Hepatocyte (in vitro differentiated cells): ENCODE data around the gene WDR37. TPM values are rescaled to one million over a fixed set of nuclear protein-coding genes. Genes with fewer than 3 reads are reported as not detected.

ENCODE experiments used
- DNase-seq: peaks from one replicate; pipeline ENCODE4 v3.0.0-alpha.2; 2016; ENCODE audit warnings: low spot score
- H2AFZ ChIP-seq: fragments of 200-600 bp; sonication (generic); 2 replicates; pipeline ENCODE4 v1.6.0; 2016; ENCODE audit warnings: antibody characterized with exemption, mild to moderate bottlenecking
- H3K27ac ChIP-seq: fragments of 200-600 bp; sonication (generic); 2 replicates; pipeline ENCODE4 v1.5.1; 2016; ENCODE audit warnings: mild to moderate bottlenecking
- H3K27me3 ChIP-seq: fragments of 200-600 bp; sonication (generic); 2 replicates; pipeline ENCODE4 v1.6.1; 2016
- H3K36me3 ChIP-seq: fragments of 200-600 bp; sonication (generic); replicated peaks from 2 replicates; pipeline ENCODE4 v1.5.1; 2016; ENCODE audit warnings: low read depth; ENCODE audit not compliant: insufficient read depth
- H3K4me1 ChIP-seq: fragments of 200-600 bp; sonication (generic); 2 replicates; pipeline ENCODE4 v1.5.1; 2016; ENCODE audit warnings: mild to moderate bottlenecking, moderate library complexity; ENCODE audit not compliant: insufficient read depth
- H3K4me2 ChIP-seq: fragments of 200-600 bp; sonication (generic); 2 replicates; pipeline ENCODE4 v1.6.0; 2016
- H3K4me3 ChIP-seq: fragments of 200-600 bp; sonication (generic); 2 replicates; pipeline ENCODE4 v1.5.1; 2016; ENCODE audit warnings: mild to moderate bottlenecking
- H3K79me2 ChIP-seq: fragments of 200-600 bp; sonication (generic); 2 replicates; pipeline ENCODE4 v1.6.0; 2017; ENCODE audit warnings: mild to moderate bottlenecking
- H3K9me2 ChIP-seq: fragments of 200-600 bp; sonication (generic); replicated peaks from 2 replicates; pipeline ENCODE4 v1.6.0; 2017; ENCODE audit warnings: mild to moderate bottlenecking; ENCODE audit not compliant: insufficient read depth
- H3K9me3 ChIP-seq: fragments of 200-600 bp; sonication (generic); 2 replicates; pipeline ENCODE4 v1.5.1; 2016; ENCODE audit warnings: low read depth, mild to moderate bottlenecking
- H4K20me1 ChIP-seq: fragments of 200-600 bp; sonication (generic); 2 replicates; pipeline ENCODE4 v1.6.0; 2016; ENCODE audit warnings: mild to moderate bottlenecking; ENCODE audit not compliant: insufficient read depth, poor library complexity, severe bottlenecking
- CTCF ChIP-seq: fragments of 200-600 bp; sonication (generic); IDR thresholded peaks from 2 replicates; pipeline ENCODE4 v1.5.1; 2016; ENCODE audit warnings: antibody characterized with exemption, mild to moderate bottlenecking; ENCODE audit not compliant: poor library complexity
- EZH2 ChIP-seq: fragments of 200-600 bp; sonication (generic); IDR thresholded peaks from 2 replicates; pipeline ENCODE4 v1.6.1; 2016; ENCODE audit warnings: antibody characterized with exemption, mild to moderate bottlenecking, borderline replicate concordance
- EZH2phosphoT487 ChIP-seq: fragments of 200-600 bp; sonication (generic); IDR thresholded peaks from one replicate; pipeline ENCODE4 v1.6.1; 2018; ENCODE audit warnings: antibody characterized with exemption, mild to moderate bottlenecking, low read depth, moderate library complexity; ENCODE audit not compliant: unreplicated experiment, severe bottlenecking
- WGBS: methylation state at CpG from one replicate; pipeline ENCODE4 v1.1.6; 2016; ENCODE audit warnings: low lambda C conversion rate; ENCODE audit errors: missing lambda C conversion rate; 5-methylcytosine and 5-hydroxymethylcytosine counted together
- polyA plus RNA-seq: library from polyadenylated mRNA; unstranded; fragments of >200 nt; fragmentation: Nextera tagmentation; extraction: Ambion mirVana; gene quantifications from 2 replicates; pipeline ENCODE4 v1.2.1, GENCODE V29; 2016
- total RNA-seq: library from RNA; depleted of rRNA; stranded (reverse); fragments of >200 nt; gene quantifications from 2 replicates; pipeline ENCODE4 v1.2.3, GENCODE V29; 2014

WDR37 gene
- total and polyA plus RNA-seq, 2 experiments from 2014 or later, result 8.6 to 12.3 TPM

GRCh38 chr10:1059902-1060301 lies 3.7 kb downstream of the WDR37 start:
- peaks cover 75% of the 10 kb centered on the region for H3K79me2 ChIP-seq
- TF ChIP-seq EZH2 (no peak), EZH2phosphoT487 (no peak), CTCF (no peak)
- no peaks in the 10 kb centered on the region for H3K36me3 ChIP-seq
- WGBS, result 93% methylated on average over 8 of the region's 8 CpGs
- DNase-seq, result no peak
- H3K9me3 ChIP-seq, result no peaks in the 10 kb centered on the region
- H3K27ac ChIP-seq, result no peak overlapping the region
- no peak overlapping the region for H3K4me3 ChIP-seq
- no peak overlapping the region for H3K4me2 ChIP-seq
- H4K20me1 ChIP-seq, result peaks cover 6% of the 10 kb centered on the region
- H3K27me3 ChIP-seq, result no peaks in the 10 kb centered on the region
- H3K4me1 ChIP-seq, result peaks cover 16% of the 10 kb centered on the region
- no peak overlapping the region for H2AFZ ChIP-seq
- no peaks in the 10 kb centered on the region for H3K9me2 ChIP-seq

GRCh38 chr10:1061930-1062774 lies 6.0 kb downstream of the WDR37 start:
- H3K79me2 ChIP-seq, result peaks cover 59% of the 10 kb centered on the region
- no peak for DNase-seq
- no peak overlapping the region for H3K4me3 ChIP-seq
- H3K27me3 ChIP-seq, result no peaks in the 10 kb centered on the region
- H3K4me2 ChIP-seq, result no peak overlapping the region
- TF ChIP-seq CTCF, result no peak
- TF ChIP-seq EZH2, result no peak
- no peak overlapping the region for H2AFZ ChIP-seq
- WGBS, result 84% methylated on average over 7 of the region's 7 CpGs
- H3K27ac ChIP-seq, result no peak overlapping the region
- no peaks in the 10 kb centered on the region for H3K9me2 ChIP-seq
- no peaks in the 10 kb centered on the region for H4K20me1 ChIP-seq
- no peaks in the 10 kb centered on the region for H3K36me3 ChIP-seq
- no peaks in the 10 kb centered on the region for H3K9me3 ChIP-seq
- peaks cover 9% of the 10 kb centered on the region for H3K4me1 ChIP-seq

GRCh38 chr10:1063232-1063865 lies 7.2 kb downstream of the WDR37 start:
- no peaks in the 10 kb centered on the region for H3K4me1 ChIP-seq
- DNase-seq, result no peak
- H3K27me3 ChIP-seq, result no peaks in the 10 kb centered on the region
- H3K9me3 ChIP-seq, result no peaks in the 10 kb centered on the region
- H3K4me2 ChIP-seq, result no peak overlapping the region
- no peak overlapping the region for H3K27ac ChIP-seq
- no peak overlapping the region for H3K4me3 ChIP-seq
- no peak overlapping the region for H2AFZ ChIP-seq
- TF ChIP-seq EZH2phosphoT487 (no peak), EZH2 (no peak), CTCF (no peak)
- peaks cover 47% of the 10 kb centered on the region for H3K79me2 ChIP-seq
- WGBS, result 97% methylated on average over 7 of the region's 7 CpGs
- no peaks in the 10 kb centered on the region for H4K20me1 ChIP-seq
- H3K9me2 ChIP-seq, result no peaks in the 10 kb centered on the region
- no peaks in the 10 kb centered on the region for H3K36me3 ChIP-seq
